Measurements from ENCODE around the gene TMEM214. TPM values are rescaled to one million over a fixed set of nuclear protein-coding genes. Genes with fewer than 3 reads are reported as not detected.

The TMEM214 gene, protein sequence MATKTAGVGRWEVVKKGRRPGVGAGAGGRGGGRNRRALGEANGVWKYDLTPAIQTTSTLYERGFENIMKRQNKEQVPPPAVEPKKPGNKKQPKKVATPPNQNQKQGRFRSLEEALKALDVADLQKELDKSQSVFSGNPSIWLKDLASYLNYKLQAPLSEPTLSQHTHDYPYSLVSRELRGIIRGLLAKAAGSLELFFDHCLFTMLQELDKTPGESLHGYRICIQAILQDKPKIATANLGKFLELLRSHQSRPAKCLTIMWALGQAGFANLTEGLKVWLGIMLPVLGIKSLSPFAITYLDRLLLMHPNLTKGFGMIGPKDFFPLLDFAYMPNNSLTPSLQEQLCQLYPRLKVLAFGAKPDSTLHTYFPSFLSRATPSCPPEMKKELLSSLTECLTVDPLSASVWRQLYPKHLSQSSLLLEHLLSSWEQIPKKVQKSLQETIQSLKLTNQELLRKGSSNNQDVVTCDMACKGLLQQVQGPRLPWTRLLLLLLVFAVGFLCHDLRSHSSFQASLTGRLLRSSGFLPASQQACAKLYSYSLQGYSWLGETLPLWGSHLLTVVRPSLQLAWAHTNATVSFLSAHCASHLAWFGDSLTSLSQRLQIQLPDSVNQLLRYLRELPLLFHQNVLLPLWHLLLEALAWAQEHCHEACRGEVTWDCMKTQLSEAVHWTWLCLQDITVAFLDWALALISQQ
- total RNA-seq, result 57.7 and 70.4 TPM in 2 replicates

DNA sequence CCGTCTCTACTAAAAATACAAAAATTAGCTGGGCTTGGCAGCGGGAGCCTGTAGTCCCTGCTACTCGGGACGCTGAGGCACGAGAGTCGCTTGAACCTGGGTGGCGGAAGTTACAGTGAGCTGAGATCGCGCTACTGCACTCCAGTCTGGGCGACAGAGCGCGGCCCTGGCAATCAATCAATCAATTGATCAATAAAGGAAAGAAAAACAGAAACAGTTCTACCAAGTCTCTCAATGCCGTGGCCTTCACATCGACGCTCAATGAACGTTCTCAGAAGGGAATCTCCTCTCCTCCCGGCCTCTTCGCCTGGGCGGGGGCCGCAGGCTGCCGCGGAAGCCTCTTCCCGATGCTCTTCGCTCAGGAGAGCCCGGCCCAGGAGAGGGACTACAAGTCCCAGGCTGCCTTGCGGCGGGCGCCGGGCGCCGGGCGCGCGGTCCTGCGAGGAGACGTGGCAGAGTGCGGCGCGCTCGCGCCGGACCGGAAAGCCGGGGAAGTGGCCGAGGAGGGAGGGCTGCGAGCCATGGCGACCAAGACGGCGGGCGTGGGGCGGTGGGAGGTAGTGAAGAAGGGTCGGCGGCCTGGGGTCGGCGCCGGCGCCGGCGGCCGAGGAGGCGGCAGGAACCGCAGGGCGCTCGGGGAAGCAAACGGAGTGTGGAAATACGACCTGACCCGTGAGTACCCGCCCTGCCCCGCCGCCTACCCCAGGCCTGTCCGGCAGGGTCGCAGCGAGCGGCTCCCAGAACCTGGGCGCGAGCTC is at the start of gene TMEM214:
TMEM214 (plus strand) TSS at position 471 of the 758 bp plus-strand sequence; CDS start at position 522, 51 bp downstream.
- TF ChIP-seq, protein P1, sequence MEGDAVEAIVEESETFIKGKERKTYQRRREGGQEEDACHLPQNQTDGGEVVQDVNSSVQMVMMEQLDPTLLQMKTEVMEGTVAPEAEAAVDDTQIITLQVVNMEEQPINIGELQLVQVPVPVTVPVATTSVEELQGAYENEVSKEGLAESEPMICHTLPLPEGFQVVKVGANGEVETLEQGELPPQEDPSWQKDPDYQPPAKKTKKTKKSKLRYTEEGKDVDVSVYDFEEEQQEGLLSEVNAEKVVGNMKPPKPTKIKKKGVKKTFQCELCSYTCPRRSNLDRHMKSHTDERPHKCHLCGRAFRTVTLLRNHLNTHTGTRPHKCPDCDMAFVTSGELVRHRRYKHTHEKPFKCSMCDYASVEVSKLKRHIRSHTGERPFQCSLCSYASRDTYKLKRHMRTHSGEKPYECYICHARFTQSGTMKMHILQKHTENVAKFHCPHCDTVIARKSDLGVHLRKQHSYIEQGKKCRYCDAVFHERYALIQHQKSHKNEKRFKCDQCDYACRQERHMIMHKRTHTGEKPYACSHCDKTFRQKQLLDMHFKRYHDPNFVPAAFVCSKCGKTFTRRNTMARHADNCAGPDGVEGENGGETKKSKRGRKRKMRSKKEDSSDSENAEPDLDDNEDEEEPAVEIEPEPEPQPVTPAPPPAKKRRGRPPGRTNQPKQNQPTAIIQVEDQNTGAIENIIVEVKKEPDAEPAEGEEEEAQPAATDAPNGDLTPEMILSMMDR (IDR thresholded peaks at IDR 0.05; ENCODE audit: insufficient read depth, low read depth, low read length), result no peak
- DNase-seq (ENCODE audit: low read depth), result peak; percentile 90
- peak within 1 kb of the TSS; percentile 74 for H3K4me3 ChIP-seq (ENCODE audit: low read depth, low read length)

DNA sequence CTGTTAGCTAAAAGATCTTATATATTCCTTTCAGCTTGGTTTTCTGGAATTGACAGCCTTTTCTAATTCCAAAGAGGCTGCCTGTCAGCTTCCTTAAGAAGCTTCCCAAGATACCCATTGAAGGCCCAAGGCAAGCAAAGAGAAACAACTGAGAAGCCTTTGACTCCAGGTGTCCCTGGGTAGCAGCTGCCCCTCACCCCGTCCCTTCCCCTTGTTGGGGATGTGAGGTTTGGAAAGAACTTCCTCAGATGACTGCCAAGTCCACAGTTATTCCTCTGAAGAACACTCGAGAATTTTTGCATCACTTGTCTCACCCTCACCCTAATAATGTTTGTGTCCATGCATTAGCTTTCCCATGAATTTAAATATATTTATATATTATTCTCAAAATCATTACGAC is 49.0 kb upstream of the TMEM214 start:
- DNase-seq (ENCODE audit: low read depth), result no peak
- no peak overlapping the region for H3K4me3 ChIP-seq (ENCODE audit: low read depth, low read length)
- TF ChIP-seq, protein P1 (IDR thresholded peaks at IDR 0.05; ENCODE audit: insufficient read depth, low read depth, low read length), result no peak

DNA sequence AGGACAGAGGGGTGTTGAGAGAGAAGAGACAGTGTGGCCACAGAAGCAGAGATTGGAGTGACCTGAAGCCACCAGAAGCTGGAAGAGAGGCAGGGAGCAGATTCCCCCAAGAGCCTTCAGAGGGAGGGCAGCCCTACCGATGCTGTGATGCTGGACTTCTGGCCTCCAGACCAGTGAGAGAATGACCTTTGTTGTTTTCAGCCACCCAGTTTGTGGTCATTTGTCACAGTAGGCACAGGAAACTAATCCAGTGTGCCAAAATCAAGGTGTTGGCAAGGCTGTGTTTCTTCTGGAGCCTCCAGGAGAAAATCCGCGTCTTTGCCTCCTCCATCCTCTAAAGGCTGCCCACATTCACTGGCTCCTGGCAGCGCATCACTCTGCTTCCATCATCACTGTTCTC is 47.0 kb upstream of the TMEM214 start:
- DNase-seq (ENCODE audit: low read depth), result no peak
- TF ChIP-seq, protein P1 (IDR thresholded peaks at IDR 0.05; ENCODE audit: insufficient read depth, low read depth, low read length), result no peak
- H3K4me3 ChIP-seq (ENCODE audit: low read depth, low read length), result no peak overlapping the region

DNA sequence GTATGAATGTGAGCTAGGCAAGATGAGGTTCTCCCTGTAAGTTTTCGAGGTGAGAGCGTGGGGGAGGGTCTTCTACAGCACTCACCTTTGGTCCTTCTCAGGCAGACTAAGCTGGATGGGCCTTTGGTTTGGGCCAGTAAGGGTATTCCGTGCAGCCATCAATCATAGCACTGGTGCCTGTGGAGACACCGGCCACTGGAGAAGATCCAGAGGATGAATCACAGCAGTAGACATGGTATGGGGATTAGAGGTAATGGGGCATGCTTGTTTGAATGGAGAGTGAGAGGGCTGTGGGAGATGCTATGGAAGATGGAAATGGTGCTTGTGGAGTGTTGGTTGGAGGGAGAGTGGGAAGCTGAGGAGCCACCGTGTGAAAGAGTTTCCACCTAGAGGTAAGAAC is 46.2 kb upstream of the TMEM214 start:
- TF ChIP-seq, protein P1 (IDR thresholded peaks at IDR 0.05; ENCODE audit: insufficient read depth, low read depth, low read length), result no peak
- H3K4me3 ChIP-seq (ENCODE audit: low read depth, low read length), result no peak overlapping the region
- DNase-seq (ENCODE audit: low read depth), result no peak

DNA sequence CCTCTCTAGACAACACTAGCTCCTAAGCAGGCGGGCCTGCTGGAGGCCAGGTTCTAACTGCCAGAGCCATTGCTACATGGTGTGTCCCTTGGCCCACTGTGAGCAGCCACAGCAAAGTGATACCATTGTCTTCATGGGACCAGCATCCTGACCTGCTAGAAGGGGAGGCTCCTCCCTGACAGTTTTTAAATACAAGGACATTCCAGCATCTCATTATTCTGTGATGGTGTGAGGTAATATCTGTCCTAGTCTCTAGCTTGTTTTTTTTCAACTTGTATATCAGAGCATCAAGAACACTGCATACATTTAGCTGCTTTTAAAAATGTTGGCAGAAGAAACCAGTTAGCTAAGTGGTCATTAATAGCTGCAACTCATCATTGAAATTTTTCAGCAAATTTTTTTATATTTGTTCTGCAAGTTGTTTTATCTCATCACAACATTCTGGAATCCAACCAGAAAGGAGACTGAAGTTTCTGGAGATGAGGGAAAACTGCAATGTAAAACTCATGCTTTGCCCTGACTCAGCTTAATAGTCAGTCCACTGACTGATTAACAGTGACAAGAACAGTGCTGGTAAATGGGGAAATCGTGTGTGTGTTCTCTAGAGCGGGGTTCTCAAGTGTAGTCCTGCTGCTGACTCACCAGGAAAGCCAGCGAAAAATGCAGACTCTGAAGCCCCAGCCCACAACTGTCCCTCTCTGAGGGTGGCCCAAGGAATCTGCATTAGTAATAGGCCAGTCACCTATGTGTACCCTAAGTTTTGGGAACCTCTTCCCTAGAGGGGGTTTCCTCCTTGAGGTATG is 44.5 kb upstream of the TMEM214 start:
- TF ChIP-seq, protein P1 (IDR thresholded peaks at IDR 0.05; ENCODE audit: insufficient read depth, low read depth, low read length), result no peak
- H3K4me3 ChIP-seq (ENCODE audit: low read depth, low read length), result no peak overlapping the region
- DNase-seq (ENCODE audit: low read depth), result peak; percentile 21

DNA sequence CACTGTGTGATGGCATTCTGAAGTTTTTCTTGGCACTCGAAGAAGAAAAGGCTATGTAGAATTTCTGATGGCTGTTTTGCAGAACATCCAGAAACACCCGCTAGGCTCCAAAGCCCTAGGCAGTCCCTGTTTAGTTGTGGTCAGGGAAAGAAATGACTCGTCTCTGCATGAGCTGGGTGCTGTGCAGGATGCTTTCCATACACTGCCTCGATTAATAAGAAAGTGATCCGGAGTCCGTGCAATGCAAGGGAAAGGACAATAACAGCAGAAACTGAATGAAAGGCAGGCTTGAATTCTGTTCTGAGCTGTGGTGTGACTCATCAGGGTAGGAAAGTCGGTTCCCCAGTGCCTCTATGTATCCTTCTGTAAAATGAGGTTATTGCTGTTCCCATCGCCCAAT is 43.6 kb upstream of the TMEM214 start:
- no peak overlapping the region for H3K4me3 ChIP-seq (ENCODE audit: low read depth, low read length)
- no peak for DNase-seq (ENCODE audit: low read depth)
- TF ChIP-seq, protein P1 (IDR thresholded peaks at IDR 0.05; ENCODE audit: insufficient read depth, low read depth, low read length), result no peak

All from fibroblast of villous mesenchyme (primary cell).